HUES6 (cell line): ENCODE results near the gene KRT78.

Experiments
- H3K27ac ChIP-seq: 2 replicates; pipeline ENCODE4 v1.7.0; 2013; ENCODE audit warnings: low read depth, mild to moderate bottlenecking, low read length, inconsistent platforms
- H3K27me3 ChIP-seq: 2 replicates; pipeline ENCODE4 v1.6.1; 2013; ENCODE audit warnings: low read length; ENCODE audit not compliant: control insufficient read depth, insufficient read depth
- H3K36me3 ChIP-seq: 2 replicates; pipeline ENCODE4 v1.6.1; 2013; ENCODE audit warnings: low read length; ENCODE audit not compliant: control insufficient read depth, insufficient read depth
- H3K4me1 ChIP-seq: 2 replicates; pipeline ENCODE4 v1.6.1; 2013; ENCODE audit warnings: low read length; ENCODE audit not compliant: control insufficient read depth, insufficient read depth
- H3K4me3 ChIP-seq: 2 replicates; pipeline ENCODE4 v1.5.1; 2013; ENCODE audit warnings: low read depth, low read length
- H3K9ac ChIP-seq: one replicate; pipeline ENCODE4 v1.6.1; 2013; ENCODE audit warnings: mild to moderate bottlenecking, low read length
- H3K9me3 ChIP-seq: 2 replicates; pipeline ENCODE4 v1.6.1; 2013; ENCODE audit warnings: low read depth, low read length; ENCODE audit not compliant: control insufficient read depth, insufficient read depth

Gene KRT78

GRCh38 chr12:52837413-52837741 is 11.4 kb downstream of the KRT78 start:
- H3K9ac ChIP-seq = no peak overlapping the region
- no peak overlapping the region for H3K4me3 ChIP-seq
- no peaks in the 10 kb centered on the region for H3K9me3 ChIP-seq
- no peak overlapping the region for H3K27ac ChIP-seq
- H3K36me3 ChIP-seq = no peaks in the 10 kb centered on the region
- no peaks in the 10 kb centered on the region for H3K4me1 ChIP-seq
- peaks cover 3% of the 10 kb centered on the region; the same call in 1 of the 2 replicates for H3K27me3 ChIP-seq

GRCh38 chr12:52836491-52837412 is 12.0 kb downstream of the KRT78 start:
- Histone ChIP-seq H3K27me3 (peaks cover 3% of the 10 kb centered on the region; the same call in 1 of the 2 replicates), H3K36me3 (no peaks in the 10 kb centered on the region), H3K27ac (no peak overlapping the region), H3K9ac (no peak overlapping the region), H3K4me3 (no peak overlapping the region), H3K4me1 (no peaks in the 10 kb centered on the region), H3K9me3 (no peaks in the 10 kb centered on the region)

GRCh38 chr12:52836042-52836466 is 12.7 kb downstream of the KRT78 start:
- Histone ChIP-seq H3K27ac (no peak overlapping the region), H3K9me3 (no peaks in the 10 kb centered on the region), H3K4me3 (no peak overlapping the region), H3K27me3 (peaks cover 3% of the 10 kb centered on the region; the same call in 1 of the 2 replicates), H3K36me3 (no peaks in the 10 kb centered on the region), H3K4me1 (no peaks in the 10 kb centered on the region), H3K9ac (no peak overlapping the region)

- H3K4me1 ChIP-seq = no peaks in the 10 kb centered on the region
- H3K4me3 ChIP-seq = no peak overlapping the region
- H3K36me3 ChIP-seq = no peaks in the 10 kb centered on the region
- H3K27ac ChIP-seq = no peak overlapping the region
- no peaks in the 10 kb centered on the region for H3K9me3 ChIP-seq
- no peak overlapping the region for H3K9ac ChIP-seq
- peaks cover 3% of the 10 kb centered on the region; the same call in 1 of the 2 replicates for H3K27me3 ChIP-seq
Measured at GRCh38 chr12:52835271-52836041, 13.3 kb downstream of the KRT78 start.

GRCh38 chr12:52834727-52835001 is 14.1 kb downstream of the KRT78 start:
- Histone ChIP-seq H3K4me1 (no peaks in the 10 kb centered on the region), H3K36me3 (no peaks in the 10 kb centered on the region), H3K9me3 (no peaks in the 10 kb centered on the region), H3K4me3 (no peak overlapping the region), H3K9ac (no peak overlapping the region), H3K27me3 (peaks cover 3% of the 10 kb centered on the region; the same call in 1 of the 2 replicates), H3K27ac (no peak overlapping the region)

GRCh38 chr12:52833922-52834726 is 14.7 kb downstream of the KRT78 start, which contains the start of gene KRT79:
Gene KRT79 (minus strand): TSS chr12:52834311. CDS start chr12:52834260, 51 bp downstream.
- H3K4me3 ChIP-seq = no peak within 1 kb of the TSS
- H3K36me3 ChIP-seq = no peaks in the 10 kb centered on the region
- H3K9me3 ChIP-seq = no peaks in the 10 kb centered on the region
- H3K4me1 ChIP-seq = no peaks in the 10 kb centered on the region
- peaks cover 3% of the 10 kb centered on the region; the same call in 1 of the 2 replicates for H3K27me3 ChIP-seq
- H3K27ac ChIP-seq = no peak within 1 kb of the TSS
- H3K9ac ChIP-seq = no peak within 1 kb of the TSS

GRCh38 chr12:52832985-52833905 is 15.5 kb downstream of the KRT78 start:
- no peak overlapping the region for H3K27ac ChIP-seq
- no peaks in the 10 kb centered on the region for H3K36me3 ChIP-seq
- H3K9me3 ChIP-seq = no peaks in the 10 kb centered on the region
- no peaks in the 10 kb centered on the region for H3K4me1 ChIP-seq
- H3K9ac ChIP-seq = no peak overlapping the region
- no peak overlapping the region for H3K4me3 ChIP-seq
- peaks cover 2% of the 10 kb centered on the region; the same call in 1 of the 2 replicates for H3K27me3 ChIP-seq

- H3K9me3 ChIP-seq = no peaks in the 10 kb centered on the region
- no peak overlapping the region for H3K27ac ChIP-seq
- no peak overlapping the region for H3K4me3 ChIP-seq
- H3K9ac ChIP-seq = no peak overlapping the region
- H3K27me3 ChIP-seq = no peaks in the 10 kb centered on the region
- no peaks in the 10 kb centered on the region for H3K36me3 ChIP-seq
- peaks cover 2% of the 10 kb centered on the region; the same call in 1 of the 2 replicates for H3K4me1 ChIP-seq
Measured at GRCh38 chr12:52832451-52832850, 16.3 kb downstream of the KRT78 start.

GRCh38 chr12:52831251-52831650 is 17.5 kb downstream of the KRT78 start:
- Histone ChIP-seq H3K9ac (no peak overlapping the region), H3K27ac (no peak overlapping the region), H3K27me3 (no peaks in the 10 kb centered on the region), H3K4me3 (no peak overlapping the region), H3K36me3 (no peaks in the 10 kb centered on the region), H3K4me1 (peaks cover 7% of the 10 kb centered on the region; the same call in 1 of the 2 replicates), H3K9me3 (no peaks in the 10 kb centered on the region)
